Measurements from ENCODE around the gene HLA-F. TPM values are rescaled to one million over a fixed set of nuclear protein-coding genes. Genes with fewer than 3 reads are reported as not detected.

HLA-F gene
- polyA plus RNA-seq, 2 donors: 25.2 to 35.6 TPM

DNA sequence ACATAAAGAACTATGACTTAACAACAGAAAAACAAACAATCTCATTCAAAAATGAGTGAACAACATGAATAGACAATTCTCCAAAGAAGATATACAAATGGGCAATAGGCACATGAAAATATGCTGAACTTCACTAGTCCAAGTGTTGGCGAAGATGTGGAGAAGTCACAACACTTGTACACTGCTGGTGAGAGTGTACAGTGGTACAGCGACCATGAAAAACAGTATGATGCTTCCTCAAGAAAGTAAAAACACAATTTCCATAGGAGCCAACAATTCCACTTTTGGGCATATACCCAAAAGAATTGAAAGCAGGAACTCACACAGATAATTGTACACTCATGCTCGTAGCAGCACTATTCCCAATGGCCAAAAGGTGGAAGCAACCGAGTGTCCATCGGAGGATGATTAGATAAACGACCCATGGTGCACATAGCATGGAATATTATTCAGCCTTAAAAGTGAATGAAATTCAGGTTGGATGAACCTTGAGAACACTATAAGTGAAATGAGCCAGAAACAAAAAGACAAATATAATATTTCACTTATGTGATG is 6.6 kb downstream of the HLA-F start:
- WGBS, 2 donors: 79 to 80% methylated on average over 6 of the region's 6 CpGs
- Histone ChIP-seq H3K9me3 (ENCODE audit: control insufficient read depth in 2 of 2, insufficient read depth in 1 of 2, low read depth in 1 of 2, low read length in 1 of 2) (no peaks in the 10 kb centered on the region), H3K4me3 (ENCODE audit: low read depth in 1 of 2, low read length in 2 of 2) (no peak overlapping the region)

DNA sequence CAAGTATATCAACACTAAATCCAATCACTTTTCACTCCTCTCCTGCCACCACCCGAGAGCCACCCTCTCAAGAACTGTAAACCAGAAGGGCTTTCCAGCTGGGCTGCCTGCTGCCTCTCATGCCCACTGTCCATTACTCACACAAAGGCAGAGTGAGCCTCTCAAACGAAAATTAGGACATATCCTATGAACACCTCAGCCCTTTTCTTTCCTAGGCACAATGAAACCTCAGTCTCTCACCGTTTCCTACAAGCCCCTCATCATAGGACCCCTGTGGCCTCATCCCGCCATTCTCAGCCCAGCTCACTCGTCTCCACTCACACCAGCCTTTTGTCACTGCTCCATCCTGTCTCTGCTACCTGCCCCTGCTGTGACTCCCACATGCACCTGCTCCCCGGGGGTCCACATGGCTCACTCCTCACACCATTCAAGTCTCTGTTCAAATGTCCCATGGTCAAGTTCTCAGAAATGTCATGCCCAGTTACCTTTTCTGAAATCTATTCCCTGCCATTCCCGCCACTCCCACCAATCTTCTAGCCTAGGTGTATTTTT is 7.4 kb downstream of the HLA-F start:
- Histone ChIP-seq H3K4me3 (ENCODE audit: low read depth in 1 of 2, low read length in 2 of 2) (no peak overlapping the region), H3K4me1 (ENCODE audit: control insufficient read depth in 2 of 2, insufficient read depth in 2 of 2, low read length in 1 of 2) (no peaks in the 10 kb centered on the region), H3K9me3 (ENCODE audit: control insufficient read depth in 2 of 2, insufficient read depth in 1 of 2, low read depth in 1 of 2, low read length in 1 of 2) (no peaks in the 10 kb centered on the region), H3K27ac (ENCODE audit: low read depth in 2 of 2, low read length in 1 of 2) (no peak overlapping the region), H3K36me3 (ENCODE audit: control insufficient read depth in 2 of 2, insufficient read depth in 2 of 2, low read length in 1 of 2) (peaks cover 0 to 5% of the 10 kb centered on the region in 2 donors), H3K27me3 (ENCODE audit: control insufficient read depth in 1 of 2, insufficient read depth in 2 of 2, low read length in 2 of 2) (no peaks in the 10 kb centered on the region)
- WGBS, 2 donors: 45 to 46% methylated on average over 7 of the region's 7 CpGs

More for the DNA sequence above, 6.6 kb downstream of the HLA-F start:
- Histone ChIP-seq H3K36me3 (ENCODE audit: control insufficient read depth in 2 of 2, insufficient read depth in 2 of 2, low read length in 1 of 2) (peaks cover 0 to 5% of the 10 kb centered on the region in 2 donors), H3K27me3 (ENCODE audit: control insufficient read depth in 1 of 2, insufficient read depth in 2 of 2, low read length in 2 of 2) (no peaks in the 10 kb centered on the region), H3K4me1 (ENCODE audit: control insufficient read depth in 2 of 2, insufficient read depth in 2 of 2, low read length in 1 of 2) (peaks cover 0 to 7% of the 10 kb centered on the region in 2 donors), H3K27ac (ENCODE audit: low read depth in 2 of 2, low read length in 1 of 2) (no peak overlapping the region)

DNA sequence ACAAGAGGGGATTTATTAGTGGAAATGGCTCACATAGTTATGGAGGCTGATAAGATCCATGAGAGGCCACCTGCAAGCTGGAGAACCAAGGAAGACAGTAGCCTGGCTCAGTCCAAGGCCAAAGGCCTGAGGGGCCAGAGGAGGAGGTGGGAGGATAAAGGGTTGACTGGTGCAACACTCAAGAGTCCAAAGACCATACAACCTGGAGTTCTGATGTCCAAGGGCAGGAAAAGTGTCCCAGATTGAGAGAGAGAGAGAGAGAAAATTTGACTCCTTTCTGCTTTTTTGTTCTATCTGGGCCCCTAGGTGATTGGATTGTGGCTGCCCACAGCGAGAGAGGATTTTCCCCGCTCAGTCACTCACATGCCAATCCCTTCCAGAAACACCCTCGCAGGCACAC is 8.0 kb downstream of the HLA-F start:
- Histone ChIP-seq H3K9me3 (ENCODE audit: control insufficient read depth in 2 of 2, insufficient read depth in 1 of 2, low read depth in 1 of 2, low read length in 1 of 2) (no peaks in the 10 kb centered on the region), H3K36me3 (ENCODE audit: control insufficient read depth in 2 of 2, insufficient read depth in 2 of 2, low read length in 1 of 2) (peaks cover 0 to 5% of the 10 kb centered on the region in 2 donors), H3K4me1 (ENCODE audit: control insufficient read depth in 2 of 2, insufficient read depth in 2 of 2, low read length in 1 of 2) (no peaks in the 10 kb centered on the region), H3K27ac (ENCODE audit: low read depth in 2 of 2, low read length in 1 of 2) (no peak overlapping the region), H3K27me3 (ENCODE audit: control insufficient read depth in 1 of 2, insufficient read depth in 2 of 2, low read length in 2 of 2) (no peaks in the 10 kb centered on the region), H3K4me3 (ENCODE audit: low read depth in 1 of 2, low read length in 2 of 2) (no peak overlapping the region)
- 60 to 83% methylated on average over 3 of the region's 3 CpGs for WGBS, 2 donors

DNA sequence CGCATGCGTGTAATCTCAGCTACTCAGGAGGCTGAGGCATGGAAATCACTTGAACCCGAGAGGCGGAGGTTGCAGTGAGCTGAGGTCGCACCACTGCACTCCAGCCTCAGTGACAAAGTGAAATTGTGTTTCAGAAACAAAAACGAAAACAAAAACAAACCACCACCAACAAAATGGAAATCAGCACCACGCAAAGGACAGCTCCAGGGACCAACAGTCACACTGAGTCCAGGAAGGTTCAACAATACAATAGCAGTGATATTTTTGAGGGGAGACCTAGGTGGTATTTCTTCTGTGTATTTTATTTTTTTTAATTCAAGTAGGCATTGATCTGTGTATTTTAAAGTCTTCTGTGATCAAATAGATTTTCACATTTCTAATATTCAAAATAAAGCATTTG is 9.8 kb downstream of the HLA-F start:
- H3K9me3 ChIP-seq (ENCODE audit: control insufficient read depth in 2 of 2, insufficient read depth in 1 of 2, low read depth in 1 of 2, low read length in 1 of 2): no peaks in the 10 kb centered on the region
- 64 to 75% methylated on average over 7 of the region's 7 CpGs for WGBS, 2 donors
- no peaks in the 10 kb centered on the region for H3K36me3 ChIP-seq (ENCODE audit: control insufficient read depth in 2 of 2, insufficient read depth in 2 of 2, low read length in 1 of 2)
- H3K4me1 ChIP-seq (ENCODE audit: control insufficient read depth in 2 of 2, insufficient read depth in 2 of 2, low read length in 1 of 2): no peaks in the 10 kb centered on the region
- no peak overlapping the region for H3K4me3 ChIP-seq (ENCODE audit: low read depth in 1 of 2, low read length in 2 of 2)
- no peaks in the 10 kb centered on the region for H3K27me3 ChIP-seq (ENCODE audit: control insufficient read depth in 1 of 2, insufficient read depth in 2 of 2, low read length in 2 of 2)
- H3K27ac ChIP-seq (ENCODE audit: low read depth in 2 of 2, low read length in 1 of 2): no peak overlapping the region

DNA sequence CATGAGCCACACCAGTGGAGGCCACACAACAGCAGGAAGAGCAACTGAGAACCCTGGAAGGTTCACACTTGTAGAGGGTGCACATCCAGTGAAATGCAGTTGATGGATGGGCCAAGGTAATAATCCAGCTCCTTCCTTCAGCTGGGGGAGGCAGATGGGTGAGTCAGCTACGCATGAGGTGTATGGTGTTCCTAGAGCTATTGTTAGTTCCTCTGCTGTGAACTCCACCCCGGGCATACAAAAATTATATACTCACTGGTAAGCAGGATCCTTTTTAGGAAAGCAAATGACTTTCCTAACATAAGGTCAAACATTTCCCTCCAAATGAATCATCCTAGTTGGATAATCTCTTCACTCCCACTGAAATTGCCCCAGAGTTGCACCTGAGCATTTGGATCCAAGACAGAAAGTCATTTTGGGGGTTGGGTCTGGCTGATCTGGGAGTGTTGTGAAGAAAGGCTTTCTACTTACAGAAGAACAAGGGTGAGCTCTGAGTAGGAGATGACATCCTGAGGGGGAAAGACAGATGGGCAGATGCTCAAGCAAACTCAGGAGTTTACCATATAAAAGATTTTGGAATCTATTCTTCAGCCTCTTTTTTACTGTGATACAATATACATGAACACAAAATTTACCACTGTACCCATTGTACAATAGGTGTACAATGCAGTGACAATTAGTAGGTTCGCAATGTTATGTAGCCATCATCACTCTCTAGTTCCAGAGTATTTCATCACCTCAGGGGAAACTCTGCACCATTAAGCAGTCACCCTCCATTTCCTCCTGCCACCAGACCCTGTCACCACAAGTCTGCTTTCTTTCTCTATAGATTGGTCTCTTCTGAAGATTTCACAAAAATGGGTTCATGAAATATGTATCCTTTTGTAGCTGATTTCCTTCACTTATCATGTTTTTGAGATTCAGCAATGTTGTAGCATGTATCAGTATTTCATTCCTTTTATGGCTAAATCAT is 11.1 kb downstream of the HLA-F start:
- Histone ChIP-seq H3K27ac (ENCODE audit: low read depth in 2 of 2, low read length in 1 of 2) (no peak overlapping the region), H3K36me3 (ENCODE audit: control insufficient read depth in 2 of 2, insufficient read depth in 2 of 2, low read length in 1 of 2) (no peaks in the 10 kb centered on the region), H3K9me3 (ENCODE audit: control insufficient read depth in 2 of 2, insufficient read depth in 1 of 2, low read depth in 1 of 2, low read length in 1 of 2) (no peaks in the 10 kb centered on the region), H3K27me3 (ENCODE audit: control insufficient read depth in 1 of 2, insufficient read depth in 2 of 2, low read length in 2 of 2) (no peaks in the 10 kb centered on the region), H3K4me3 (ENCODE audit: low read depth in 1 of 2, low read length in 2 of 2) (no peak overlapping the region), H3K4me1 (ENCODE audit: control insufficient read depth in 2 of 2, insufficient read depth in 2 of 2, low read length in 1 of 2) (no peaks in the 10 kb centered on the region)
- 50 to 65% methylated on average over 3 of the region's 3 CpGs for WGBS, 2 donors

DNA sequence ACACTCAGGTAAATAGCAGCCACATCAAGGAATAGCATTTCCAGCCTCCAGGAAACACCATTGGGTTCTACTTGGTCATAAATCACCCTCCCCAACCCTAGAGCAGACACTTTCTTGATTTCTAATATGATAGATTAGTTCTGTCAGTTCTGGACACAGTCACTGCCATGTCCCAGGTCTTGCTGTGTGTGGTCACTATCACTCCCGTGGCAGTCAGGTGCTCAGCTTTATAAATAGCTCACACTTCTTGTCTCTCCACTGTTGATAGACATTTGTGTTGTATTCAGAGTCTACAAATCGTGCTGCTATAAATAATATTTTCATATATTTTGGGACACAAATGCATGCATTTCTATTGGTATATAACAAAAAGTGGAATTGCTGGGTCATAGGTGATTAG is 13.3 kb downstream of the HLA-F start:
- no peaks in the 10 kb centered on the region for H3K27me3 ChIP-seq (ENCODE audit: control insufficient read depth in 1 of 2, insufficient read depth in 2 of 2, low read length in 2 of 2)
- no peak overlapping the region for H3K27ac ChIP-seq (ENCODE audit: low read depth in 2 of 2, low read length in 1 of 2)
- H3K36me3 ChIP-seq (ENCODE audit: control insufficient read depth in 2 of 2, insufficient read depth in 2 of 2, low read length in 1 of 2): no peaks in the 10 kb centered on the region
- H3K4me1 ChIP-seq (ENCODE audit: control insufficient read depth in 2 of 2, insufficient read depth in 2 of 2, low read length in 1 of 2): no peaks in the 10 kb centered on the region
- 61 to 63% methylated on average over 2 of the region's 2 CpGs for whole genome bisulfite sequencing, 2 donors
- no peaks in the 10 kb centered on the region for H3K9me3 ChIP-seq (ENCODE audit: control insufficient read depth in 2 of 2, insufficient read depth in 1 of 2, low read depth in 1 of 2, low read length in 1 of 2)
- no peak overlapping the region for H3K4me3 ChIP-seq (ENCODE audit: low read depth in 1 of 2, low read length in 2 of 2)

DNA sequence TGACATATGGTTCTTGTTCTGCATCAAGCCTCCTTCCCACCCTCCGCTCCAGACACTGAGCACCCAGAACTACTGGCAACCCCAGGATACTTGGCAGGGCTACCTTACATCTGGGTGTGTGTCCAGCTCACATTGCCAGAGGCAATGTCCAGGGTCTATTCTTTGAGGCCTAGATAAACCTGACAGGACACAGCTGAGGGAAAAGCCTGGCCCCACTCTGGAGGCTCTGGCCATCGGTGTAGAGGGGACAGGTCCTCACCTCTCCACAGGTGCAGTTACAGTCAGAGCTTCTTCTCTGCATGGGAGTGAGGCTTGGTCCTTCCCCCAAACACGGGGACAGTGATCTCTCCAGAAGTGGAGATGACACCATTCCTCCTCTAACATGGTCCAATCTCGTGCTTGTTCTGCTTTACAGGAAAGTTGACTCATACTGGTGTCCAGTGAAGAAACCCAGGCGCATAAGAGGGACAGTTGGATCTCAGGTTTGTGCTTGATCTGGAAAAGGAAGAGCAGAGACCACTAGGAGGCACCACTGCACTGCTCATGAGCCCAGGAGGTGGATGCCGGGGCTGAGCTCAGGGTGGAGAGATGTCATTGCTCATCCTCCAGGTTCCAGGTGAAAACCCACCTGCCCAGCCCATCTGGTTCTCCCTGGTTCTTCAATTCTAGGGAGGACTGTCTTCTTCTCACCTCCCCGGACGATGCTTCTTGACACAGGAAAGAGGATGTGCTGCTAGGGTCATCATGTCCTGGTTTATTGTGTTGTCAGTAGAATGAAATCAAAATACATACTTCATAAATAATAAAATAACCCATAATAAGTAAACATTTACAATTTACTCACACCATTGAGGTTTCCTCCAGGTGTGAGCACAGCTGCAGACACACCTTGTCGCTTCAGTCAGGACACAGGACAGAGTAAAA is 14.7 kb downstream of the HLA-F start:
- H3K4me1 ChIP-seq (ENCODE audit: control insufficient read depth in 2 of 2, insufficient read depth in 2 of 2, low read length in 1 of 2): no peaks in the 10 kb centered on the region
- H3K36me3 ChIP-seq (ENCODE audit: control insufficient read depth in 2 of 2, insufficient read depth in 2 of 2, low read length in 1 of 2): no peaks in the 10 kb centered on the region
- WGBS, 2 donors: 45 to 54% methylated on average over 9 of the region's 9 CpGs
- H3K9me3 ChIP-seq (ENCODE audit: control insufficient read depth in 2 of 2, insufficient read depth in 1 of 2, low read depth in 1 of 2, low read length in 1 of 2): no peaks in the 10 kb centered on the region
- no peak overlapping the region for H3K27ac ChIP-seq (ENCODE audit: low read depth in 2 of 2, low read length in 1 of 2)
- H3K27me3 ChIP-seq (ENCODE audit: control insufficient read depth in 1 of 2, insufficient read depth in 2 of 2, low read length in 2 of 2): no peaks in the 10 kb centered on the region
- H3K4me3 ChIP-seq (ENCODE audit: low read depth in 1 of 2, low read length in 2 of 2): no peak overlapping the region

DNA sequence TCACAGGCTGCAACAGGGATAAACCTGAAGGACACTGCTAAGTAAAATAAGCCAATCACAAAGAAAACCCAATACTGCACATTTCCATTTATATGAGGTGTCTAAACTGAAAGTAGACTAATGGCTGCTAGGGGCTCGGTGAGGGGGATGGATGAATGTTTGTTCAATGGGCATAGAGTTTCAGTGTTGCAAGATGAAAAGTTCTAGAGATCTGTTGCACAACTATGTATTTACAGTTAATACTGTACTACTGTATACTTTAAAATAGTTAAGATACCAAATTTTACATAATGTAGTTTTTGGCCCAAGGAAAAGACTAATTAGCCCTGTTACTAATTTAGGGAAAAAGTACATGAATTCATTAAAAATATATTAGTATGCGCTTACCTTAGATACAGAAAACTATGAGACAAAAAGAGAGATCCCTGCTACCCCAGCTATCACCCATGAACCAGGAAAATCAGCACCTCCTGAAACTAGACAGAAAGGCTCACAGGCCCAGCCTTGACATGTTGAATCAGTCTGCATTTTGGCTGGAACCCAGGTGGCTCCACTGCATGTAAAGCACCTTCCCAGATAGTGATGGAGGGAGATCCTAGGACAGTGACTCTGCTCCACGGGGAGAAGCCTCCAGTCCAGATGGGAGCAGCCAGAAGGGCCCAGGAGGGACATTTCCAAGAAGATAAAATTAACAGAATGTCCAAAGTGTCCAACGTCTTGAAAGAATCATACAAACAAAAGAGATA is 16.1 kb downstream of the HLA-F start:
- Histone ChIP-seq H3K36me3 (ENCODE audit: control insufficient read depth in 2 of 2, insufficient read depth in 2 of 2, low read length in 1 of 2) (no peaks in the 10 kb centered on the region), H3K27me3 (ENCODE audit: control insufficient read depth in 1 of 2, insufficient read depth in 2 of 2, low read length in 2 of 2) (no peaks in the 10 kb centered on the region), H3K4me3 (ENCODE audit: low read depth in 1 of 2, low read length in 2 of 2) (no peak overlapping the region), H3K9me3 (ENCODE audit: control insufficient read depth in 2 of 2, insufficient read depth in 1 of 2, low read depth in 1 of 2, low read length in 1 of 2) (no peaks in the 10 kb centered on the region), H3K27ac (ENCODE audit: low read depth in 2 of 2, low read length in 1 of 2) (no peak overlapping the region), H3K4me1 (ENCODE audit: control insufficient read depth in 2 of 2, insufficient read depth in 2 of 2, low read length in 1 of 2) (no peaks in the 10 kb centered on the region)
- WGBS, 2 donors: 50 to 73% methylated on average over 4 of the region's 4 CpGs

DNA sequence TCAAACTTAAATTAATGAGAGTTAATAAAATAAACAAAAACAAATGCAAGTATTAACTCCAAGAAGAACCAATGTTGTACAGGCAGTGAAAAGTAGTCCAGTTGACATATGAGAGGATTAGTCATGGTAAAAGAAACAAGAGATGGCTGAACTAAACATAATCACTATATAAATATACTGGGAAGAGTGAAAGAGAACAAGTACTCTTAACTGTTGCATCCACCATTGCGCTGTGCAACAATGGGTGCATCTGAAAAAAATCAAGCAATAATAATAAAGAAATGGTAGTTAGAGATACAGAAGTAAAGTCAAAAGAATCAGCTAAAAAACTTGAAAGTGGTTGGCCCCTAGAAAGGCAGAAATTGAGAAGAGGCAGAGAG is 16.6 kb downstream of the HLA-F start:
- Histone ChIP-seq H3K4me3 (ENCODE audit: low read depth in 1 of 2, low read length in 2 of 2) (no peak overlapping the region), H3K36me3 (ENCODE audit: control insufficient read depth in 2 of 2, insufficient read depth in 2 of 2, low read length in 1 of 2) (no peaks in the 10 kb centered on the region), H3K9me3 (ENCODE audit: control insufficient read depth in 2 of 2, insufficient read depth in 1 of 2, low read depth in 1 of 2, low read length in 1 of 2) (no peaks in the 10 kb centered on the region), H3K27ac (ENCODE audit: low read depth in 2 of 2, low read length in 1 of 2) (no peak overlapping the region), H3K27me3 (ENCODE audit: control insufficient read depth in 1 of 2, insufficient read depth in 2 of 2, low read length in 2 of 2) (no peaks in the 10 kb centered on the region), H3K4me1 (ENCODE audit: control insufficient read depth in 2 of 2, insufficient read depth in 2 of 2, low read length in 1 of 2) (no peaks in the 10 kb centered on the region)
- 84 to 90% methylated on average over 1 of the region's 1 CpG for WGBS, 2 donors
